ENCODE results near the gene LRRK1. TPM values are rescaled to one million over a fixed set of nuclear protein-coding genes. Genes with fewer than 3 reads are reported as not detected.

Gene LRRK1
- total RNA-seq, 2 donors from 2014 or later: 1.5 to 2.1 TPM

- Mint-ChIP-seq H3K4me1 (peaks cover 2% of the 10 kb centered on the region), H3K27ac (no peak overlapping the region), H3K27me3 (peaks cover 59% of the 10 kb centered on the region), H3K36me3 (ENCODE audit: low read depth) (no peaks in the 10 kb centered on the region), H3K4me3 (no peak overlapping the region)
- no peak for ATAC-seq
- no peak for DNase-seq
- no peaks in the 10 kb centered on the region for H3K9me3 ChIP-seq (ENCODE audit: control insufficient read depth, low read length, poor library complexity, severe bottlenecking)
These were observed 21.0 kb upstream of the LRRK1 start for GRCh38 chr15:100898152-100898490.

DNA sequence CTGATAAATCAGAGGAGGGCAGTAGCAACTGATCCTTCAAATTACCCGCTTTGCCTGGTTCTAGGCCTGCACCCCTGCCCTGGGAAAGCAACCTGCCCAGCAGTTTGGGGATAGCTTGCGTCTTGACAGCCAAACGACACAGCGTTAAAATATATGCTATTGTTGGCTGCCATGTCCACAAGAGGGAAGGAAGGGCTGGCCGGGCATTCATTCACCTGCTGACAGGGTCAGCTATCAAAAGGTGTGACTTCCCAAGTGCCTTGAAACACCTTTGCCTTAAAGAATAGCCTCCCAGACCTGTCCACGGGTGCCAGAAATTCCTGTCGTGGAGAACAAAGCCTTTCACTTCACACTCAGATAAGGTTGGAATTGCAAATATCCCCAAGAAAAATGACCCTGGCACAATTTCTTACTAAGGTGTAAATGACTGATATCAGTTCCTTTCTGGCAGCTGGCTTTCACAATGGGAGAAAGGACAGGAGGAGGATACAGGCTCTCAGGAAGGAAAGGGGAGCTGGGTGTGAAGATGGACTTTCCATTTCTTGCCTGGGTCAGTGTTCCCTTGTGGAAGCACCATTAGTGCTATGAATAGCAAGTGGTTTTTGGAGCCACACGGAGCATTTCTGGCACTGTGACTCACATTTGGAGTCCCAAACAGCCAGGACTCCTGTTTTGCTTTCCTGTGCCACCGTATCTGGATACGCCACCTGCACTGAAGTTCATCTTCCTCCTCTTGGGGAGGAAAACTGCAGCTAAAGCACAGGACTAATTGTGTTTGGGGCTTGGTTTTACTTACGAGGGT is 20.3 kb upstream of the LRRK1 start:
- Mint-ChIP-seq H3K4me3 (no peak overlapping the region), H3K4me1 (peaks cover 2% of the 10 kb centered on the region), H3K27me3 (peaks cover 51% of the 10 kb centered on the region), H3K36me3 (ENCODE audit: low read depth) (no peaks in the 10 kb centered on the region), H3K27ac (no peak overlapping the region)
- DNase-seq (no peak), ATAC-seq (no peak)
- no peaks in the 10 kb centered on the region for H3K9me3 ChIP-seq (ENCODE audit: control insufficient read depth, low read length, poor library complexity, severe bottlenecking)

DNA sequence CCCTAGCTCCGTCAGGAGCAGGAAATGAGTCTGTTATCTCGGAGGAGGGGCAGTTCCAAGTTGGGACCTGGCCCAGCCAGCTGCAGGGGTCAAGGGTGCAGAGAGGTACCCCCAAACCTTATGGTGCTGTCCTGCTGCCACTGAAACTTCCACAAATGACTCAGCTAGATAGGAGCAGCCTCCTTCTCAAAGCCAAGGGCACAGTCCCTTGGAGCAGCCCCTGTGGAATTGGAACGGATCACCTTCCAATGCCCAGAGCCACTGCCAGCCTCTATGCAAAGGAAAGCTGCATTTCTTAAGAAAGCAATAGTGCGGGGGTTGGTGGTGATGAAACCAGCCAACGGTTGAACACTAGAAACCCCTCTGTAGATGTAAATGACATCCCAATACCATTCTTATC is 19.6 kb upstream of the LRRK1 start:
- Mint-ChIP-seq H3K4me1 (peaks cover 2% of the 10 kb centered on the region), H3K27me3 (peaks cover 48% of the 10 kb centered on the region), H3K4me3 (no peak overlapping the region), H3K36me3 (ENCODE audit: low read depth) (no peaks in the 10 kb centered on the region), H3K27ac (no peak overlapping the region)
- no peaks in the 10 kb centered on the region for H3K9me3 ChIP-seq (ENCODE audit: control insufficient read depth, low read length, poor library complexity, severe bottlenecking)
- ATAC-seq (no peak), DNase-seq (no peak)

- Mint-ChIP-seq H3K27me3 (peaks cover 48% of the 10 kb centered on the region), H3K4me3 (no peak overlapping the region), H3K4me1 (peaks cover 2% of the 10 kb centered on the region), H3K36me3 (ENCODE audit: low read depth) (no peaks in the 10 kb centered on the region), H3K27ac (no peak overlapping the region)
- no peak for DNase-seq
- H3K9me3 ChIP-seq (ENCODE audit: control insufficient read depth, low read length, poor library complexity, severe bottlenecking): no peaks in the 10 kb centered on the region
- ATAC-seq: no peak
These were observed 18.9 kb upstream of the LRRK1 start for GRCh38 chr15:100900136-100900794.

GRCh38 chr15:100900795-100901169 is 18.4 kb upstream of the LRRK1 start:
- Mint-ChIP-seq H3K36me3 (ENCODE audit: low read depth) (no peaks in the 10 kb centered on the region), H3K4me1 (peaks cover 2% of the 10 kb centered on the region), H3K4me3 (no peak overlapping the region), H3K27me3 (peaks cover 48% of the 10 kb centered on the region), H3K27ac (no peak overlapping the region)
- ATAC-seq (no peak), DNase-seq (no peak)
- no peaks in the 10 kb centered on the region for H3K9me3 ChIP-seq (ENCODE audit: control insufficient read depth, low read length, poor library complexity, severe bottlenecking)

- H3K4me3 Mint-ChIP-seq: no peak overlapping the region
- H3K27me3 Mint-ChIP-seq: peaks cover 53% of the 10 kb centered on the region
- H3K27ac Mint-ChIP-seq: no peak overlapping the region
- no peaks in the 10 kb centered on the region for H3K9me3 ChIP-seq (ENCODE audit: control insufficient read depth, low read length, poor library complexity, severe bottlenecking)
- ATAC-seq: no peak
- DNase-seq: no peak
- no peaks in the 10 kb centered on the region for H3K36me3 Mint-ChIP-seq (ENCODE audit: low read depth)
- H3K4me1 Mint-ChIP-seq: peaks cover 2% of the 10 kb centered on the region
These were observed 17.9 kb upstream of the LRRK1 start for GRCh38 chr15:100901296-100901695.

- Mint-ChIP-seq H3K4me3 (no peak overlapping the region), H3K4me1 (peaks cover 2% of the 10 kb centered on the region), H3K27me3 (peaks cover 58% of the 10 kb centered on the region), H3K27ac (no peak overlapping the region), H3K36me3 (ENCODE audit: low read depth) (no peaks in the 10 kb centered on the region)
- H3K9me3 ChIP-seq (ENCODE audit: control insufficient read depth, low read length, poor library complexity, severe bottlenecking): no peaks in the 10 kb centered on the region
- DNase-seq (no peak), ATAC-seq (no peak)
These were observed 17.3 kb upstream of the LRRK1 start for GRCh38 chr15:100901702-100902435.

DNA sequence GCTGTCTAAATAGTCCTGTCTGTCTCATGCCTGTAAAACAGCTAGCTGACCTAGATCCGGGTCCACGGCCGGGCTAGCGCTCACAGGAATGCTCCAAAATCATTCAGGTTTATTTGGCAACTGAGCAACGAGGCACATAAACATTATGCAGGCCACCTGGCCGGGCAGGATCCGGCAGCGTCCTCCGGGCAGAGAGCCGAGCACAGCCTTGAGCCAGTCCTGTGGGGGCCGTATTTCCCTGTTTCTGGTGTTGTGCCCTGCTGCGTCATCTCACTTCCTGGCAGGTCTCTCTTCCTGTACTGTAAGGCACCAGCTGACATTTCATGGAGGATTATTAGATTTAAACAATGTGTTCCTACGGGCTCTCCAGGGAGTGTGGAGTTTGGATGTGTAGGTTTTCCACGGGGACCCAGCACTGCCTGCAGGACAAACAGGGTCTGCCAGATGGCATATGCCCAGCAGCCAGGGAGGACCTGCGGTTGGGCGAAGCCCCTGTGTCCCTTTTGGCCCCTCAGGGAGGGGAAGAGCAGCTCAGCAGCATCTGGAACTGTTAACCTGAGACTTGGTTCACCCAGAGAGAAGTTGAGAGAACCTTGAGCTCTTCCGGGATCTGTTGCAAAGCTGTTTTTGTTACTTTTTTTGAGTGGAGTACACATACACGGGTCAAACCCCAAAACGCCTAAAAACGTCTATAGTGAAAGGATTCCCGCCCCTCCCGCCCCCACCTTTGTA is 16.6 kb upstream of the LRRK1 start:
- H3K9me3 ChIP-seq (ENCODE audit: control insufficient read depth, low read length, poor library complexity, severe bottlenecking): no peaks in the 10 kb centered on the region
- Mint-ChIP-seq H3K27ac (no peak overlapping the region), H3K27me3 (peaks cover 60% of the 10 kb centered on the region), H3K4me3 (peak overlapping the region; percentile 16), H3K36me3 (ENCODE audit: low read depth) (no peaks in the 10 kb centered on the region), H3K4me1 (peaks cover 2% of the 10 kb centered on the region)
- DNase-seq: no peak
- ATAC-seq: no peak

DNA sequence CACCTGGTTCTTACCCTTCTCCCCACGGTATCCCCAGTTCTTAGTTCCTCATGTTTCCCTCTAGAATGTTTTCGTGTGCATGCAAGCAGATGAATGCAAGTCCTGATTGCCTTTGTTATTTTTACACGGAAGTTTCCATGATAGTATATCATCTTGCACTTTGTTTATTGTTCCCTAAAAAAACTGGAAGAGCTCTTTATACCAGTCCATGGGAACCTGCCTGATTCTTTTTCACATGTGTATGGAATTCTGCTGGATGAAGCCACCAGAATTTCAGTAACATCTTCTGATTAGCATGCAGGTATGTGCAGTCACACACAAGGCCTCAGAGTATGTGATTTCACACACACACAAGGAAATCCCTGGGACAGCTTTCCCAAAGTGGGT is 16.0 kb upstream of the LRRK1 start:
- Mint-ChIP-seq H3K36me3 (ENCODE audit: low read depth) (no peaks in the 10 kb centered on the region), H3K4me1 (peaks cover 2% of the 10 kb centered on the region), H3K4me3 (no peak overlapping the region), H3K27ac (no peak overlapping the region), H3K27me3 (peaks cover 54% of the 10 kb centered on the region)
- DNase-seq (no peak), ATAC-seq (no peak)
- no peaks in the 10 kb centered on the region for H3K9me3 ChIP-seq (ENCODE audit: control insufficient read depth, low read length, poor library complexity, severe bottlenecking)

- DNase-seq (no peak), ATAC-seq (no peak)
- peaks cover 2% of the 10 kb centered on the region for H3K4me1 Mint-ChIP-seq
- H3K4me3 Mint-ChIP-seq: no peak overlapping the region
- H3K27ac Mint-ChIP-seq: no peak overlapping the region
- no peaks in the 10 kb centered on the region for H3K36me3 Mint-ChIP-seq (ENCODE audit: low read depth)
- H3K27me3 Mint-ChIP-seq: peaks cover 49% of the 10 kb centered on the region
- no peaks in the 10 kb centered on the region for H3K9me3 ChIP-seq (ENCODE audit: control insufficient read depth, low read length, poor library complexity, severe bottlenecking)
These were observed 13.3 kb upstream of the LRRK1 start for GRCh38 chr15:100905850-100906249.

DNA sequence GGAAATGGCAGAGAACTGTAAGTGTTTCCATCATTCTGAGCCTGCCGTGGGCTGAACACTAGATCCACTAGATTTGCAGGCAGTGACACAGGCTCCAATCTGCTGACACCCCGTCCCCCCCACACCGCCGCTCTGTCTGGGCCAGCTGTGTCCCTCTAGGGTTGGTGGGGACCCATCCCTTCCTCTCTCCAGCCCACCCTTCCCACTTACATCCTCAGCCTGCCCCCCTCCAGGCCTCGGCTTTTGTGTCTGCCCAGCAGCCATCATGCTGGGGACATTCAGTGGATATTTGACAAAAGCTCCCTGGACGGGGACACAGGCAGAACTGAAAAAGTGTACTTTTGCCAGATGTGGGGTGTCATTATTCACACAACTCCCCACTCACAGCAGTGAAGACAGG is 10.7 kb upstream of the LRRK1 start:
- H3K27me3 Mint-ChIP-seq: peaks cover 64% of the 10 kb centered on the region
- no peaks in the 10 kb centered on the region for H3K36me3 Mint-ChIP-seq (ENCODE audit: low read depth)
- no peak for DNase-seq
- ATAC-seq: no peak
- H3K4me3 Mint-ChIP-seq: no peak overlapping the region
- no peaks in the 10 kb centered on the region for H3K9me3 ChIP-seq (ENCODE audit: control insufficient read depth, low read length, poor library complexity, severe bottlenecking)
- no peaks in the 10 kb centered on the region for H3K4me1 Mint-ChIP-seq
- H3K27ac Mint-ChIP-seq: no peak overlapping the region

DNA sequence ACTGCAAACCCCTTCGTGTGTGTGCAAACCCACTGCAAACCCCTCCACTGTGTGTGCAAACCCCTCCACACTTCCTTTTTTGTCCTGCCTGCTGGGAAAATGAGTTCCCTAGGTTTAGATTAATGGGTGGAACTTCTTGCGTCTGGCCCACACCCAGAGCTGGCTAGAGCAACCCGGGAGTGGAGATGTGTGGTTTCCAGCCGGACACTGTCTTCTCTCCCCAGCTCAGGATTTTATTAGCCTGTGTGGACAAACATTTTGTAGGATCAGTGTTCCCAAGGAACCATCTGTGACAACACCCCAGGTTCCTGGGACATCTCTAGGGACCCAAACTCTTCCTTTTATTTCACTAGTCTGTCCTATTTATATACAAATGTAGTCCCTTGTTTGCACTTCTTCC is 9.6 kb upstream of the LRRK1 start:
- no peak for DNase-seq
- Mint-ChIP-seq H3K4me1 (no peaks in the 10 kb centered on the region), H3K27ac (no peak overlapping the region), H3K27me3 (peaks cover 67% of the 10 kb centered on the region), H3K36me3 (ENCODE audit: low read depth) (no peaks in the 10 kb centered on the region), H3K4me3 (no peak overlapping the region)
- no peaks in the 10 kb centered on the region for H3K9me3 ChIP-seq (ENCODE audit: control insufficient read depth, low read length, poor library complexity, severe bottlenecking)
- no peak for ATAC-seq

Measured in T-helper 17 cell (primary cell).